ENCODE measurements around the gene FAM13B. TPM values are rescaled to one million over a fixed set of nuclear protein-coding genes. Genes with fewer than 3 reads are reported as not detected.
A peak's percentile ranks its signal among the peaks of the same experiment; 100 is the strongest.

FAM13B gene
- polyA plus RNA-seq, 5 donors, result 30.5 to 58.9 (median 51.2) TPM

- no peak for DNase-seq
Measured at GRCh38 chr5:137901011-137901817, 131.7 kb downstream of the FAM13B start.

GRCh38 chr5:137899493-137899892 lies 133.4 kb downstream of the FAM13B start:
- no peak for DNase-seq

GRCh38 chr5:137896560-137896959 lies 136.3 kb downstream of the FAM13B start:
- no peak for DNase-seq

DNA sequence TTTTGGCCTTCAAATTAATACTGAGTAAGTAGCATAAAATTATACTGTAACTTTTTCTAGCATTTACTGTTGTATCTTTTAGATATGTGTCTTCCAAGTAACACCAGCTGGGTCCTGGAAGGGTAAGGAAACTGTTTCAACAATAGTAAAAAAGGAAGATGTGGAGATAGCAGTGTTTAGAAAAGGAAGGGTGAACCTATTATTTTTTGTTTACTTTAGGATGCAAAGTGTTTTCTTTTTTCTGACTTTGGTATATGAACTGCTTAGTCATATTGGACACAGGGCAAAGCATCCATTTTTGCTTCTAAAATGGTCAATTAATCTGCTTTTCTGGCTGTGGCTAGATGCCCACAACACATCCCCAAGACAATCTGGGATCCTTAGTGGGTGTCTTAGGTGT lies 138.3 kb downstream of the FAM13B start:
- no peak for DNase-seq

- no peak for DNase-seq
Measured at GRCh38 chr5:137891849-137892248, 141.0 kb downstream of the FAM13B start.

DNA sequence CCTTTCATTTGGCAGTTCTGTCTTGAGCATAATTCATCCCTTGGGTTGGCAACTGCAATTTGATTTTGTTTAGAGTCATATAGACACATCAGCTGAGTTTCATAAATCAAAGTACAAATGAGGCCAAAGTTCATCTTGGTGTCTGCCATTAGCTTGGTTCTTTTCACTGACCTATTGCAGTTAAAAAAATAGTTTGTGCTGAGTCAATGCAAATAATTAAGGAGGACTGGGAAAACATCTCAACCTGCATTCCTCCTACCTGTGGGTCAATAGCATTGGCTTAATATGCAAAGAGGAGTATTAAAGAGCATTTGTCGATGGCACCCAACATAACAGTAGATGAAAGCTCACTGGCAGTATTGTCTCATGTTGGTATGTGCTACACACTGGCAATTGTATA lies 142.0 kb downstream of the FAM13B start:
- no peak for DNase-seq

DNA sequence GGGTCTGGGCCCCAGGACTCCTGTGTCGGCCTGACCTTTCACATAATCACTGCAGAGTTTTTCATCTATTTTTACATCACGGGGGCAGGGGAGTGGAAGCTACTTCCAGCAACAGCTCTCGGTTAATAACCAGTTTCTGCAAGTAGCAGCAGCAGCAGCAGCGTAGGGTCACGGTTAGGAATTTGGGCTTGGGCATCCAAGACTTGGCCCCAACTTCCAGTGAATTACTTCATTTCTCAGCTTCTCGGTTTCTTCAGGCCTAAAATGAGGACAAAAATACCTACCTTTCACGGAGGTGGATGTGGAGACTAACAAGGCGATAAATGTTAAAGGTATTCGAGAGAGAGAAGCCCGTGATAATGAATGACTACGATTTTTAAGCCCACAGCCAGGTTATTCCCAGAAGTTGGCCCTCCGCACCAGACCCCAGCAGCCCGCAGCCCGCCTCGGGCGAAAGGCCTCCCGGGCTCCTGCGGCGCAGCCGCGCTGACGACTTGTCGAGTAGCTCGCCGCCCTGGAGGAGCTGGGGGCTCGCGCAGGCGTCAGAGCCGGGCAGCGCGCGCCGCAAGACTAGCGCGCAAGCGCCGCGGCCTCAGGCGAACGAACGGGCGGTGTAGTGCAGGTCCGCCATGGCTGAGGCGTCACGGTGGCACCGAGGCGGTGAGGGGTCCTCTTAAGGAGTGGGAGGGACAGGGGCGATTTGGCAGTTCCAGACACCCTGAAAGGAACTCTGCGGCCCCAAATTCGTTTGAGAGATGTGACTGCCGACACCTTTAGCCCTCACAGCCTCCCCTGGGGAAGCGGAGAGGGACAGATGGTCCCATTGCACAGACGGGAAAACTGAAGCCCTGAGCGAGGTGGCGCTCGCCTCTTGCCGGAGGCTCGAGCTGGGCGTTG lies 143.8 kb downstream of the FAM13B start, which contains the start of gene PKD2L2:
Gene PKD2L2, plus strand, starts transcription at position 595 of the 897 bp plus-strand sequence. Its CDS starts 35 bp downstream, at position 630.
- DNase-seq, result peak; percentile 85

- DNase-seq, result peak in 1 of 2 donors; percentile 4
Measured at GRCh38 chr5:137888466-137888862, 144.4 kb downstream of the FAM13B start.

Other genes with a start within 250 kb of the FAM13B start
- 1 to 10 TPM in 4 of 5 donors, under 1 TPM in 1; 0.90 to 8.3 (median 1.2) TPM for gene MYOT, start 165.2 kb downstream of the FAM13B start, polyA plus RNA-seq (ENCODE audit: insufficient read depth in 1 of 5, insufficient read length in 5 of 5, low replicate concordance in 1 of 5)
- under 1 TPM; 0.28 to 0.51 (median 0.38) TPM for gene PKD2L2, start 143.6 kb downstream of the FAM13B start, polyA plus RNA-seq (ENCODE audit: insufficient read depth in 1 of 5, insufficient read length in 5 of 5, low replicate concordance in 1 of 5)
- gene WNT8A, start 51.0 kb upstream of the FAM13B start, polyA plus RNA-seq (ENCODE audit: insufficient read depth in 1 of 5, insufficient read length in 5 of 5, low replicate concordance in 1 of 5), result not detected
- 10 to 100 TPM; 10.2 to 12.1 (median 10.7) TPM for gene NME5, start 106.3 kb upstream of the FAM13B start, polyA plus RNA-seq (ENCODE audit: insufficient read depth in 1 of 5, insufficient read length in 5 of 5, low replicate concordance in 1 of 5)
- 100 to 1,000 TPM; 107 to 197 (median 186) TPM for gene BRD8, start 145.6 kb upstream of the FAM13B start, polyA plus RNA-seq (ENCODE audit: insufficient read depth in 1 of 5, insufficient read length in 5 of 5, low replicate concordance in 1 of 5)
- 10 to 100 TPM; 32.3 to 94.5 (median 49.2) TPM for gene KIF20A, start 146.0 kb upstream of the FAM13B start, polyA plus RNA-seq (ENCODE audit: insufficient read depth in 1 of 5, insufficient read length in 5 of 5, low replicate concordance in 1 of 5)
- gene CDC23, start 180.2 kb upstream of the FAM13B start, polyA plus RNA-seq (ENCODE audit: insufficient read depth in 1 of 5, insufficient read length in 5 of 5, low replicate concordance in 1 of 5), result 10 to 100 TPM; 46.2 to 67.0 (median 59.3) TPM
- 1 to 10 TPM; 2.7 to 5.5 (median 3.2) TPM for gene GFRA3, start 241.5 kb upstream of the FAM13B start, polyA plus RNA-seq (ENCODE audit: insufficient read depth in 1 of 5, insufficient read length in 5 of 5, low replicate concordance in 1 of 5)

All from right lung (tissue), 5 donors.